ENCODE measurements around the gene CLTB. TPM values are rescaled to one million over a fixed set of nuclear protein-coding genes. Genes with fewer than 3 reads are reported as not detected.

The CLTB gene
- total and polyA plus RNA-seq, 2 of the 8 experiments (the other 6 are each of a cell fraction or from before 2014, with no cell fraction given): 25.9 to 34.9 TPM

DNA sequence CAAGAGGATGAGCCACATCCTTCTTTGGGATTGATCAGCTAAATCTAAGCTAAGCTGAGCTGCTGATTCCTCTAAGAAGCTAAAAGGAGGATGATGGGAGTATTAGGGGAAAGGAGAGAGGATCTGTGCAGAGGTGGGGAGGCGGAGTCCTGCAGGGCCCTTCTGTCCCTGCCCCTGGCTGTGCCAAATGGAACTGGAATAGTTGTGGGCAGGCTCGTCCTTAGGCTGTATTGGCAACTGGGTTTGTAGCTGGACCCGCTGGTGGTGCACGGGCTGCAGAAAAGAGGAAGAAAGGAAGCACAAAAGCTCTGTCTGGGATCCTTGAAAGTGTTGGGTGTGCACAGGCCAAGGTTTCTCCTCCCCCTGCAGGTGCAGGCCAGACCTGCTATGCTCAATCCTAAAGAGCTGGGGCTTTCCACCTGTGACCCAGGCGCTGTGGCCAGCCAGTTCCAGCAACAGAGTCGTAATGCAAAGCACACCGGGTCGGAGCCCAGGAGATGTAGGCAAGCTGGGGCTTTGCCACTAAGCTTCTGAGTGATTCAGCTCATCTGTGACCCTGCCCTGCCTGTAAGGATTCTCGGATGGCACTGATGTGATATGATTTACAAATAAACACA is 9.8 kb downstream of the CLTB start:
- Histone ChIP-seq H2BK20ac (ENCODE audit: low read length) (no peak overlapping the region), H4K5ac (ENCODE audit: insufficient read length, low read depth, low read length) (no peak overlapping the region), H3K9ac (replicated peaks in 1 of 4; ENCODE audit: extremely low read depth in 1 of 4, low read depth in 3 of 4, low read length in 3 of 4) (no peak overlapping the region), H2BK120ac (replicated peaks; ENCODE audit: low read depth, low read length) (no peak overlapping the region), H3K79me1 (ENCODE audit: low read depth, low read length) (no peaks in the 10 kb centered on the region), H3K79me2 (ENCODE audit: control insufficient read depth in 1 of 2, insufficient read depth in 2 of 2, low read length in 2 of 2) (no peaks in the 10 kb centered on the region), H4K91ac (replicated peaks; ENCODE audit: insufficient read length, low read length) (no peak overlapping the region), H3K18ac (ENCODE audit: extremely low read depth, low read length) (no peak overlapping the region), H3K4me1 (replicated peaks in 1 of 4; ENCODE audit: control insufficient read depth in 3 of 4, insufficient read depth in 4 of 4, low read length in 3 of 4) (no peaks in the 10 kb centered on the region; a peak in 1 of 7 replicates), H2AK5ac (ENCODE audit: low read depth, low read length) (no peak overlapping the region), H2BK12ac (ENCODE audit: low read depth, low read length) (no peak overlapping the region), H3K27me3 (replicated peaks in 1 of 4; ENCODE audit: control insufficient read depth in 3 of 4, extremely low read depth in 1 of 4, insufficient read depth in 3 of 4, low read length in 3 of 4) (no peaks in the 10 kb centered on the region), H2AFZ (ENCODE audit: low read length) (no peak overlapping the region), H3K4me3 (ENCODE audit: extremely low read depth in 1 of 4, insufficient read depth in 2 of 4, low read depth in 3 of 4, low read length in 4 of 4) (no peak overlapping the region), H2BK5ac (ENCODE audit: low read depth, low read length) (no peak overlapping the region), H3K27ac (ENCODE audit: low read depth, low read length) (no peak overlapping the region), H3K14ac (ENCODE audit: insufficient read length) (no peak overlapping the region), H3K4ac (replicated peaks; ENCODE audit: insufficient read length, low read depth, low read length) (no peak overlapping the region), H3K56ac (replicated peaks; ENCODE audit: insufficient read length, low read depth, low read length) (no peak overlapping the region), H3K36me3 (ENCODE audit: control insufficient read depth in 2 of 4, insufficient read depth in 4 of 4, low read length in 3 of 4) (0 out of 8 replicates have a peak, but pooled peaks cover 0 to 2% (median 0%) of the 10 kb centered on the region in 4 experiments), H3K23me2 (ENCODE audit: low read depth, low read length) (no peaks in the 10 kb centered on the region), H2BK15ac (ENCODE audit: low read length) (no peak overlapping the region), H3K23ac (ENCODE audit: insufficient read length) (no peak overlapping the region), H3K4me2 (ENCODE audit: insufficient read depth in 1 of 2, low read depth in 2 of 2, low read length in 2 of 2) (no peak overlapping the region), H3K9me3 (ENCODE audit: insufficient read depth in 2 of 2, low read depth in 1 of 2, low read length in 1 of 2) (no peaks in the 10 kb centered on the region), H4K20me1 (replicated peaks in 1 of 2; ENCODE audit: control insufficient read depth in 1 of 2, insufficient read depth in 2 of 2, low read length in 2 of 2) (no peaks in the 10 kb centered on the region), H4K8ac (ENCODE audit: extremely low read depth, insufficient read depth, low read length) (no peak overlapping the region)
- 84% methylated on average over 9 of the region's 9 CpGs; no CpG with 5 or more reads in 1 of the 2 experiments for WGBS, 2 experiments (ENCODE audit: extremely low coverage in 1 of 2, insufficient coverage in 1 of 2, insufficient read length in 1 of 2, insufficient replicate concordance in 2 of 2, low coverage in 1 of 2, low lambda C conversion rate in 2 of 2, missing lambda C conversion rate in 1 of 2)
- ChIA-PET CTCF (ENCODE audit: partially characterized antibody) (interaction anchor here (0.7 to 6.4 kb wide), 20 partner anchors 10 to 199 kb away, joined by 3 to 83 read pairs (median 4); partner anchors contain the start of genes CLTB, FAF2 and KIAA1191), POLR2A (ENCODE audit: partially characterized antibody) (interaction anchor here (0.6 to 7.7 kb wide), 8 partner anchors 10 to 508 kb away, joined by 3 to 57 read pairs (median 4); partner anchors contain the start of genes CLTB, HIGD2A, NOP16 and RNF44)
- no peak for DNase-seq (ENCODE audit: low read depth in 1 of 2, low spot score in 2 of 2)
- FAIRE-seq: no peak
- TF ChIP-seq SAP30 (IDR thresholded peaks at IDR 0.05; ENCODE audit: insufficient read depth, insufficient replicate concordance, low read length) (no peak), KDM1A (IDR thresholded peaks at IDR 0.05; ENCODE audit: borderline replicate concordance, low read length) (no peak), HDAC2 (IDR thresholded peaks at IDR 0.05; ENCODE audit: borderline replicate concordance in 1 of 2, low read depth in 2 of 2, low read length in 2 of 2) (no peak), SRF (IDR thresholded peaks at IDR 0.05; ENCODE audit: low read depth, low read length) (no peak), CTBP2 (IDR thresholded peaks at IDR 0.05; ENCODE audit: borderline replicate concordance, insufficient read depth, insufficient read length, low read length) (no peak)
- TF ChIP-seq, protein P1, sequence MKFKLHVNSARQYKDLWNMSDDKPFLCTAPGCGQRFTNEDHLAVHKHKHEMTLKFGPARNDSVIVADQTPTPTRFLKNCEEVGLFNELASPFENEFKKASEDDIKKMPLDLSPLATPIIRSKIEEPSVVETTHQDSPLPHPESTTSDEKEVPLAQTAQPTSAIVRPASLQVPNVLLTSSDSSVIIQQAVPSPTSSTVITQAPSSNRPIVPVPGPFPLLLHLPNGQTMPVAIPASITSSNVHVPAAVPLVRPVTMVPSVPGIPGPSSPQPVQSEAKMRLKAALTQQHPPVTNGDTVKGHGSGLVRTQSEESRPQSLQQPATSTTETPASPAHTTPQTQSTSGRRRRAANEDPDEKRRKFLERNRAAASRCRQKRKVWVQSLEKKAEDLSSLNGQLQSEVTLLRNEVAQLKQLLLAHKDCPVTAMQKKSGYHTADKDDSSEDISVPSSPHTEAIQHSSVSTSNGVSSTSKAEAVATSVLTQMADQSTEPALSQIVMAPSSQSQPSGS (IDR thresholded peaks at IDR 0.05; ENCODE audit: low read length): no peak

All from H1 (cell line).